NCI-H1092 treated with DMSO at 0.1 percent for 48 hours (cell line): ENCODE measurements around the gene ESYT3.
A peak's percentile ranks its signal among the peaks of the same experiment; 100 is the strongest.
"Not testable (repeated sequence)": the region's sequence is repeated elsewhere in the genome, so short reads cannot be mapped to it uniquely, and the experiment has no call there.

Experiments
- DNase-seq: peaks from one replicate; lab custom pipeline; 2025; lab: John Stamatoyannopoulos, UW

The ESYT3 gene

DNA sequence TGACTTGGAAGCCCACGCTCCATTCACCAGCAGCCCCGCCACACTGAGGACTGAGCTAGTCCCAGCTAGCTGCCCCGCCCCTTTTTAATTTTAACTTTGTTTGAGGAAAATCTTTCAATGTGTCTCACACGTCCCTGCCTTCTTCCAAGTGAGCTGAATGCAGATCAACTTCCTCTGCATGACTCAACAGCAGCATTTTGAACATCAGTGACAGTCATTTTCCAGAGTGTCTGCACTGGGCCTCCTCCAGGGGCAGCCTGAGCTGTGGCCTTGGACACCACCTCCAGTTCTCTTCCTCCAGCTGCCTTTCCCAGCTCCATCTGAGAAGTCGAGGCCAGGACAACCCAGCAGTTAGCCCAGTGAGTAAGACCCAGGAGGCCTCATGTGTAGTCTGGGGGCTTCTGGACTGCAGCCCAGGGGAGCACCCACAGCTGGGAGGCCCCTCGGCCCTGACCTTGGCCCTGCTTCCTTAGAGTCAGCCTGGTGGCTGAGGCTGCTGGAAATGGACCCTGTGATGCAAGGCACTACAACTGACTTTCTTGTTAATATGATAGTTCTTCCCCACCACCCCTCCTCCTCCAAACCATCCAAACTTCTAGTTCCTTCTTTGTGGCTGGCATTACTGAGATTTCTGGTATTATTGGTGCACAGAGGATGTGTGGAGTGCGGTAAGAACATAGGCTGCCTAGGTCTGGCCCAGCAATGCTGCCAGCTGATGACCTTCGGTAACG, 21.4 kb upstream of the ESYT3 start:
- no peak for DNase-seq

- not testable (repeated sequence) for DNase-seq
Observed at GRCh38 chr3:138416236-138416635, 18.2 kb upstream of the ESYT3 start.

- DNase-seq = peak; percentile 77
Observed at GRCh38 chr3:138417559-138417982, 16.8 kb upstream of the ESYT3 start.

DNA sequence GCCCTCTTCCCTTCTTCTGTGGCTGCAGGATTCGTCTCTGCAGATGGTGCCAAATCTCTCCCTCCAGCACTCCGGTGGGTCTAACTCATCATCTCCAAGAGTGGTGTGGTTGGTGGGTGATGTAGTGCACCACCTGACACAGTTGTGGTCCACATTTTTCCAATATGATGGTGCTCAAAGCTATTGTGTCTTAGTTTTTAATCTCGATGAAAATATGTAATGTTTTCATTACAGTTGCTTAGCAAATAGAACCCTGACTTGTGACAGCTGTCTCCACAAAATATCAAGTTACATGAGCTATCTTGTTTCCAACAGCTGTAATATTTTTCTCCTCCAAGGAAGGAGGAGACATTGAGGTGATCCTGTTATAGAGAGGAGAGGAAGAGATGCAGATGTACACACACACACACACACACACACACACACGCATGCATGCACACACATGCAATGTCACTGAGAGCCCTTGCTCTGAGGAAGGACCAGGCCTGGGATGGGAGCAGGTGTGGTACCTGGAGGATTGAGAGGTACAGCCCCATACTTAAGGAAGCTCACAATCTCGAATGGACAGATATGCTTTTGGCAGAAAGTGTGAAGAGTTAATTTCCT, 15.7 kb upstream of the ESYT3 start:
- DNase-seq = peak; percentile 3

- no peak for DNase-seq
Observed at GRCh38 chr3:138423316-138423715, 11.1 kb upstream of the ESYT3 start.

- no peak for DNase-seq
Observed at GRCh38 chr3:138424323-138424722, 10.1 kb upstream of the ESYT3 start.

- DNase-seq = no peak
Observed at GRCh38 chr3:138426211-138426610, 8.2 kb upstream of the ESYT3 start.

- not testable (repeated sequence) for DNase-seq
Observed at GRCh38 chr3:138426754-138427153, 7.7 kb upstream of the ESYT3 start.

GRCh38 chr3:138429665-138430064, 4.8 kb upstream of the ESYT3 start:
- DNase-seq = no peak

DNA sequence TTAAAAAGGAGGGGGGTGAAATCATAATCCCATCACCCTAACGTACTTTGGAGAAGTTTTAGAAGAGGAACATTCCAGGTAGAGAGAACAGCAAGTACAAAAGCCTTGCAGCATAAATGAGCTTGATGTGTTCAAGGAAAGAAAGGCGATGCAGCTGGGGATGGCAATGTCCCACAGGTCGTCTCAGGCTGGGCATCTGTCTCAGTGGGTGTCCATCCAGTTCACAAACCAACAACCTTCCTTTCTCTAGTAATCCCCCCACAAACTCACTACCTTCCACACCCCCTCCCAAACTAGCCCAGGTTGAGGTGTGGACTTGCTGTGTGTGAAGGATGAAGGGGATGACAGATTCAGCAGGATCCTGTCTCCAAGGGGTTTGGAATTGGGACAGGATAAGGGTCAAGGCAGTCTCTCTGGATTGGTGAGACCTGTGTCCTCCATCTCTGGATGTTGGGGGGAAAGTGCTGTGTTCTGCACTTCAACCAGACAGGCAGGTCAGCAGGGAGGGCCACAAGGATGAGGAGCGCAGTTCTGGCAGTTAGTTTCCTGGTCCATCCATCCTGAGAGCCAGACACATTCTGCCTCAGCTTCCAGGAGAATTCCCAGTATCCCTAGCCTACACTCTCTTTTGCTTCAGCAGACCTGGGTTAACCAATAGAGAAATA, 1.7 kb upstream of the ESYT3 start:
- no peak for DNase-seq

- no peak for DNase-seq
Observed at GRCh38 chr3:138433892-138434275, 532 bp upstream of the ESYT3 start.

- no peak for DNase-seq
Observed at GRCh38 chr3:138434875-138435772, 708 bp downstream of the ESYT3 start.

- no peak for DNase-seq
Observed at GRCh38 chr3:138435840-138436239, 1.4 kb downstream of the ESYT3 start.

- DNase-seq = no peak
Observed at GRCh38 chr3:138437281-138437680, 2.9 kb downstream of the ESYT3 start.

- DNase-seq = no peak
Observed at GRCh38 chr3:138438896-138439295, 4.5 kb downstream of the ESYT3 start.

DNA sequence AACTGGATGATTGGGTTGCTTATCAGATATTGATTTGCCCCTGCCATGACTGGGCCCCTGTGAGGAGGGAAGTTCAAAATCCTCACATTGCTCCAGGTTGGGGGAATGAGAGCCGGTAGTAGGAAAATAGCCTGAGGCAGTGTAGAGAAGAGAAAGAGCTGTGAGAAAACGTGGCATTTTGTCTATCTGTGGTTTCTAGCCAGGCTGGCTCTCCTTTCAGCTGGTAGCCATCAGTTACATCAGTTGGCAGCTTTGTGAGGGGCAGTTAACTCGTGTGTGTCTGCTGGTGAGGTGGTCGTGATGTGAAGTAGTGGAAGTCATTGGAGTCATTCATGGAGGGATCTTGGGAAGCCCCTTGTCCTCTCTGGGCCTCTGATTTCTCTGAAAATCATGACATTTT, 5.2 kb downstream of the ESYT3 start:
- DNase-seq = no peak

GRCh38 chr3:138440121-138440521, 5.7 kb downstream of the ESYT3 start:
- peak; percentile 83 for DNase-seq

- DNase-seq = no peak
Observed at GRCh38 chr3:138440596-138440995, 6.2 kb downstream of the ESYT3 start.

- DNase-seq = no peak
Observed at GRCh38 chr3:138441256-138441655, 6.8 kb downstream of the ESYT3 start.

- no peak for DNase-seq
Observed at GRCh38 chr3:138441742-138442141, 7.3 kb downstream of the ESYT3 start.

- DNase-seq = no peak
Observed at GRCh38 chr3:138442433-138442832, 8.0 kb downstream of the ESYT3 start.

GRCh38 chr3:138443091-138443490, 8.7 kb downstream of the ESYT3 start:
- DNase-seq = no peak
